K562 (cell line): Measurements from ENCODE around the gene TRIP6. TPM values are rescaled to one million over a fixed set of nuclear protein-coding genes. Genes with fewer than 3 reads are reported as not detected.
A peak's percentile ranks its signal among the peaks of the same experiment; 100 is the strongest.

ENCODE experiments used
- ATAC-seq: fragments of 200-7000 bp; cut with Tn5 transposase; 3 replicates; pipeline ENCODE4 v1.9.1; 2020; ENCODE audit warnings: moderate library complexity
- BruUV-seq: library from RNA; stranded (reverse); fragments of 400-500 nt; replicated peaks from 2 replicates; lab custom pipeline; 2021; lab: Mats Ljungman, UMichigan
- CTCF ChIA-PET: fragments of 300-600 bp; formaldehyde crosslinking; extraction: SDS; loops from one replicate; lab custom pipeline; 2021; ENCODE audit warnings: low intra/inter-chr PET ratio; lab: Yijun Ruan, JAX
- POLR2A ChIA-PET: fragments of 300-600, 350-650 bp; sonication (Branson Sonifier 250); formaldehyde crosslinking; extraction: SDS; loops from one replicate; lab custom pipeline; 2021; ENCODE audit warnings: antibody characterized with exemption, inconsistent platforms; lab: Yijun Ruan, JAX
- DNase-seq, 4 experiments: peaks; one replicate each; pipeline versions ENCODE4 v3.0.0 to v3.0.0-alpha.2; 2011 to 2018; ENCODE audit warnings: low spot score in 3 of 4, mixed read lengths in 3 of 4; ENCODE audit errors: extremely low read depth in 1 of 4
- FAIRE-seq: peaks from 2 replicates; lab custom pipeline; 2011; peaks lifted over from hg19 to GRCh38; lab: Jason Lieb, UNC
- H2AFZ ChIP-seq: 2 replicates; pipeline ENCODE4 v1.6.0; 2011; ENCODE audit warnings: low read depth, low read length, control low read depth, inconsistent platforms
- H3K27ac ChIP-seq: fragments of 200-600 bp; 3 replicates; pipeline ENCODE4 v1.8.0; 2011; ENCODE audit warnings: low read depth, mild to moderate bottlenecking, control low read depth, inconsistent platforms, low read length, moderate library complexity, mixed read lengths; ENCODE audit errors: extremely low read depth
- H3K27me3 ChIP-seq, 2 experiments: fragments of 300-600 bp in 1 of 2; 2 replicates in 1 of 2; 3 replicates in 1 of 2; pipeline versions ENCODE4 v1.6.0 to v1.8.0; 2011; ENCODE audit warnings: inconsistent platforms in 2 of 2, low read length in 2 of 2, mild to moderate bottlenecking in 1 of 2, mixed read lengths in 1 of 2, moderate library complexity in 1 of 2; ENCODE audit not compliant: control insufficient read depth in 2 of 2, insufficient read depth in 2 of 2
- H3K36me3 ChIP-seq: fragments of 300-600 bp; 3 replicates; pipeline ENCODE4 v1.8.0; 2011; ENCODE audit warnings: mild to moderate bottlenecking, low read length, inconsistent platforms; ENCODE audit not compliant: control insufficient read depth, insufficient read depth
- H3K4me1 ChIP-seq, 2 experiments: fragments of 200-600 bp in 1 of 2; replicated peaks in 1 of 2; 2 replicates in 1 of 2; 3 replicates in 1 of 2; pipeline versions ENCODE4 v1.5.1 to v1.8.0; 2011; ENCODE audit warnings: inconsistent platforms in 2 of 2, low read length in 2 of 2, mild to moderate bottlenecking in 1 of 2, mixed read lengths in 1 of 2, moderate library complexity in 1 of 2; ENCODE audit not compliant: control insufficient read depth in 2 of 2, insufficient read depth in 2 of 2
- H3K4me2 ChIP-seq: 2 replicates; pipeline ENCODE4 v1.6.1; 2011; ENCODE audit warnings: low read length, control low read depth, inconsistent platforms, mixed read lengths; ENCODE audit not compliant: insufficient read depth
- H3K4me3 ChIP-seq: fragments of 200-600 bp; sonication (generic), shearing (Covaris generic); 2 replicates; pipeline ENCODE4 v1.5.1; 2016; ENCODE audit warnings: control low read depth, inconsistent platforms
- H3K79me2 ChIP-seq: fragments of 200-600 bp; 3 replicates; pipeline ENCODE4 v1.8.0; 2011; ENCODE audit warnings: low read length, inconsistent platforms; ENCODE audit not compliant: control insufficient read depth, insufficient read depth
- H3K9ac ChIP-seq, 2 experiments: 2 replicates each; pipeline versions ENCODE4 v1.6.0 to v1.6.1; 2011; ENCODE audit warnings: low read depth in 2 of 2, low read length in 2 of 2, control low read depth in 1 of 2, inconsistent platforms in 1 of 2, mild to moderate bottlenecking in 1 of 2, mixed read lengths in 1 of 2; ENCODE audit not compliant: insufficient read depth in 1 of 2
- H3K9me1 ChIP-seq: one replicate; pipeline ENCODE4 v1.6.0; 2011; ENCODE audit warnings: inconsistent platforms, mild to moderate bottlenecking, low read length, moderate library complexity; ENCODE audit not compliant: control insufficient read depth, insufficient read depth
- H3K9me3 ChIP-seq: replicated peaks from 2 replicates; pipeline ENCODE4 v1.5.1; 2011; ENCODE audit warnings: low read depth, low read length, inconsistent platforms; ENCODE audit not compliant: control insufficient read depth, insufficient read depth
- H4K20me1 ChIP-seq: replicated peaks from 2 replicates; pipeline ENCODE4 v1.6.1; 2011; ENCODE audit warnings: low read length, inconsistent platforms, mixed read lengths; ENCODE audit not compliant: control insufficient read depth, insufficient read depth
- MEIS2 ChIP-seq: fragments of 450-650 bp; IDR thresholded peaks from 2 replicates; pipeline ENCODE4 v1.6.1; 2014; ENCODE audit warnings: mild to moderate bottlenecking; ENCODE audit not compliant: partially characterized antibody
- PKNOX1 ChIP-seq: fragments of 450-650 bp; IDR thresholded peaks from 2 replicates; pipeline ENCODE4 v1.6.1; 2016
- ZNF655 ChIP-seq: fragments of 250-450 bp; sonication (Bioruptor Pico); IDR thresholded peaks from 2 replicates; pipeline ENCODE4 v1.5.0; 2021
- WGBS: fragments of 100-300 bp; shearing (Covaris generic); methylation state at CpG from one replicate; pipeline ENCODE4 v1.1.6; 2016; ENCODE audit warnings: low coverage, mixed read lengths; ENCODE audit not compliant: insufficient coverage; ENCODE audit errors: missing lambda C conversion rate; 5-methylcytosine and 5-hydroxymethylcytosine counted together
- in situ Hi-C: fragments of 300-500 bp; cut with MboI; formaldehyde crosslinking; loops from 4 replicates; pipeline ENCODE4 v1.15.0; 2018; ENCODE audit warnings: inconsistent platforms, mixed read lengths
- intact Hi-C: fragments of 100-400 bp; cut with micrococcal nuclease; formaldehyde crosslinking; loops from 2 replicates; pipeline ENCODE4 v1.14.2; 2022
- polyA plus RNA-seq, 8 experiments: library from polyadenylated mRNA; depleted of rRNA in 4 of 8; stranded (reverse) in 5 of 8; unstranded in 3 of 8; fragments of >200 nt; fragmentation: Nextera tagmentation in 2 of 8; fragmentation: Illumina TruSeq in 1 of 8; extraction: Ambion mirVana in 2 of 8; extraction: Trizol in 1 of 8; gene quantifications; 2 replicates each; pipeline versions ENCODE4 v1.2.1 to v1.2.3, GENCODE V29; 2011 to 2014; ENCODE audit warnings: inconsistent platforms in 1 of 8, missing spikeins in 1 of 8
- total RNA-seq, 7 experiments: library from RNA; depleted of rRNA in 6 of 7; stranded (reverse); fragments of >200 nt in 6 of 7; fragmentation: Illumina TruSeq in 2 of 7; extraction: Trizol in 2 of 7; gene quantifications; 2 replicates each; pipeline versions ENCODE4 v1.2.1 to v1.2.3, GENCODE V29; 2011 to 2021; ENCODE audit warnings: low replicate concordance in 1 of 7

TRIP6 gene
- total and polyA plus RNA-seq, 9 of the 15 experiments (the other 6 are each of a cell fraction or from before 2014, with no cell fraction given) = 5.9 to 141 (median 54.0) TPM

GRCh38 chr7:100864263-100864845 is 2.8 kb upstream of the TRIP6 start:
- H3K27ac ChIP-seq = no peak overlapping the region
- POLR2A ChIA-PET = interaction anchor here (1.0 kb wide), 1 partner anchor 10 kb away, joined by 3 read pairs; no protein-coding TSS in a partner anchor

More at GRCh38 chr7:100864263-100864845, 2.8 kb upstream of the TRIP6 start:
- peaks cover 18 to 55% of the 10 kb centered on the region in 2 experiments for H3K4me1 ChIP-seq
- in situ Hi-C loops (no loop called here), intact Hi-C loops (no loop called here)
- no peaks in the 10 kb centered on the region for H4K20me1 ChIP-seq
- H2AFZ ChIP-seq = no peak overlapping the region
- H3K79me2 ChIP-seq = peaks cover 28% of the 10 kb centered on the region
- H3K4me3 ChIP-seq = no peak overlapping the region
- CTCF ChIA-PET = no interaction called here
- no peaks in the 10 kb centered on the region; a peak in 1 of 5 replicates for H3K27me3 ChIP-seq
- DNase-seq (no peak), FAIRE-seq (no peak)
- TF ChIP-seq ZNF655 (CRISPR knock-in tag) (no peak), PKNOX1 (peak; percentile 73), MEIS2 (peak; percentile 53)
- TF ChIP-seq, all 486 proteins: peak for 2
- WGBS = 76% methylated on average over 12 of the region's 12 CpGs
- no peak overlapping the region for H3K4me2 ChIP-seq
- H3K9ac ChIP-seq = peak overlapping the region in 1 of 2 experiments; percentile 84; a peak in 2 of 4 replicates
- H3K36me3 ChIP-seq = peaks cover 39% of the 10 kb centered on the region; the same call in 2 of the 3 replicates
- H3K9me1 ChIP-seq = no peaks in the 10 kb centered on the region
- no TSS peak for BruUV-seq
- H3K9me3 ChIP-seq = no peaks in the 10 kb centered on the region
- no peak for ATAC-seq
